CD4-positive, alpha-beta T cell treated with Interleukin-21 for 1 hour (primary cell): ENCODE results near the gene UBE2U.
"Not testable (repeated sequence)": the region's sequence is repeated elsewhere in the genome, so short reads cannot be mapped to it uniquely, and the experiment has no call there.

ENCODE experiments used
- DNase-seq: peaks from one replicate; pipeline ENCODE4 v3.0.0-alpha.2; 2020

Gene UBE2U

DNA sequence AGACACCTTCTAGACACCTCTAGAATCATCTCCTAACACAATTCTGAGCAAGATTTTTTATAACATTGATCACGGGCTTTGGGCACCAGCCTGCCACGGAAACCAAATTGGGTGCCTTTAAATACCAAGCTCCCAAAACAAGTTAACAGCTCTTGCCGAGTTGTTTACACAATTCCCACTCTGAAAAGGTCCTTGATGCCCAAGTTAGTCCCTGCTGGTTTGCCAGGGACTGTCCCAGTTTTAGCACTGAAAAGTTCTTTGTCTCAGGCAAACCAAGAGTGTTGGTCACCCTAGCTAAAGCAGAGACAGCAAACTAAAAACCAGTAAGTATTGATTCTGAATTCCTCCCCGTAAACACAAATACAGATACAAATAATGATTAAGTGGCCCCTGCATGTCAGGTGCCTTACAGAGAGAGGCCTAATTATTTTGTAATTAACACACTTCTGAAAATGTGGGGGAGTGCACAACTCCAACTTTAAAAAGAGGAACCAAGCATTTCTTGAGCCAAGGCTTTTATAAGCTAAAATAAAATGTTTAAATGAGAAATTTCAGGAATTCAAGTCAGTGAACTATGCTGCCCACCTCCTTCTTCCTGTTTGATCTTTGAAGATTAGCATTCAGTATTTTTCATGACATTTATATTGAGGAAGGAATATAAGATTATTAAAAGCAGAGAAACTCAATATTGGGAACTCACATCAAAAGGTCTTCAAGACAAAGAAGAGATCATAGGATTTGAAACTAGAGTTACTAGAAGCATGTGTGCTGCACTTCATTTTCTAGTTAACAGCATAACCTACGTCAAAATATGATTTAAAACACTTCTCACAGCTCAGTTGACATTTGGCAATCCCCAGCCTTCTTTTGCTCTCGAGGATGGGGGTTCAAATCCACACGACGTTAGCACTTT, 9.0 kb upstream of the UBE2U start:
- no peak for DNase-seq

DNA sequence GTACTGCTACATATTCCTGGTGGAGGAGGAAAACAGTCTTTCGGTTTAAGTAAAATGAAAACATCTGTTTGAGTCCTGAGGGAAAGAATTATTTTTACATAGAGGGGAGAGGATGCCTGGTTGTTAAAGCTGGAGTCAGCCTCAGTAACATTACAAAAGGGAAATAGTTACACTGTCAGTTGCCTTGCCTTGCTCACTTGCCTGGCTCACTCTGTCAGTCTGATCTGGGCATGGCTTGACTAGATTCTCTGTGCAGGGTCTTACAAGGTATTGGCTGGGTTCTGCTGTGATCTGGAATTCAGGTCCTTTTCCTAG, 8.4 kb upstream of the UBE2U start:
- no peak for DNase-seq

GRCh38 chr1:64196074-64196870, 7.2 kb upstream of the UBE2U start:
- DNase-seq = no peak

GRCh38 chr1:64197076-64197475, 6.3 kb upstream of the UBE2U start:
- no peak for DNase-seq

DNA sequence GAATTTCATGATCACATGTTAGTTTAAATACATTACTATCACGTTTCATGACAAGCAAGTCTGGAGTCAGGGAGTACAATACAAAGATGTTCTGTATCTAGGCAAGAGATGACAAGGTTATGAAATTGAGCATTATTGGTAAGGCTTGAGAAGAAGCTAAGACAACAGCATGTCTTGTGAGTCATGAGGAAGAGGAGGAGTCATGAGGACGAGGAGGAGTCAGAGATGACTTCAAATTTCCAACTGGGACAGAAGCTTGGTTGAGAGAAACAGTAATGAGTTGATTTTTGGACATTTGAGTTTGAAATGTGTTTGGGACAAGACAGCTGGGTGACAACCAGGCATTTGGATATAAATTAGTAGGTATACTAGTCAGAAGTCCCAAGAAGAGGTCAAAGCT, 4.3 kb upstream of the UBE2U start:
- DNase-seq = no peak

- no peak for DNase-seq
Observed at GRCh38 chr1:64200064-64200463, 3.4 kb upstream of the UBE2U start.

GRCh38 chr1:64209221-64209620, 5.8 kb downstream of the UBE2U start:
- DNase-seq = no peak

DNA sequence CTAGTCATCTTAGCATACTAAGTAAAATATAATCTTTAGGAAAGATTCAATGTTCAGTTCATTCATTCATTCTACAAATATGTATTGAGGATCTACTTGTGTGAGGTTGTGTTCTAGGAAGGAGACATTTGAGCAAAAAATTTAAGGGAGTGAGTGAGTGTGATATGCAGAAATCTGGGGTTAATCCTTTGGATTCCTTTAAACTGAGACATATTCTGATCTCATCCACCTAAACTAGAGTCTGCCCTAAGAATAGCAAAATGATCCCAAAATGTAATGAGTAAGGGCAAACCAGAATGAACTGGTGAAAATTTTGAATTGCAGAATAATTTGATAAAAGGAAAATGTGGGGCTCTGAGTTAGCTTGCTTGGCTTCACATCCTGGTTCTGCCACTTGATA, 8.6 kb downstream of the UBE2U start:
- DNase-seq = no peak

- DNase-seq = no peak
Observed at GRCh38 chr1:64215576-64215975, 12.2 kb downstream of the UBE2U start.

GRCh38 chr1:64220241-64220640, 16.8 kb downstream of the UBE2U start:
- no peak for DNase-seq

DNA sequence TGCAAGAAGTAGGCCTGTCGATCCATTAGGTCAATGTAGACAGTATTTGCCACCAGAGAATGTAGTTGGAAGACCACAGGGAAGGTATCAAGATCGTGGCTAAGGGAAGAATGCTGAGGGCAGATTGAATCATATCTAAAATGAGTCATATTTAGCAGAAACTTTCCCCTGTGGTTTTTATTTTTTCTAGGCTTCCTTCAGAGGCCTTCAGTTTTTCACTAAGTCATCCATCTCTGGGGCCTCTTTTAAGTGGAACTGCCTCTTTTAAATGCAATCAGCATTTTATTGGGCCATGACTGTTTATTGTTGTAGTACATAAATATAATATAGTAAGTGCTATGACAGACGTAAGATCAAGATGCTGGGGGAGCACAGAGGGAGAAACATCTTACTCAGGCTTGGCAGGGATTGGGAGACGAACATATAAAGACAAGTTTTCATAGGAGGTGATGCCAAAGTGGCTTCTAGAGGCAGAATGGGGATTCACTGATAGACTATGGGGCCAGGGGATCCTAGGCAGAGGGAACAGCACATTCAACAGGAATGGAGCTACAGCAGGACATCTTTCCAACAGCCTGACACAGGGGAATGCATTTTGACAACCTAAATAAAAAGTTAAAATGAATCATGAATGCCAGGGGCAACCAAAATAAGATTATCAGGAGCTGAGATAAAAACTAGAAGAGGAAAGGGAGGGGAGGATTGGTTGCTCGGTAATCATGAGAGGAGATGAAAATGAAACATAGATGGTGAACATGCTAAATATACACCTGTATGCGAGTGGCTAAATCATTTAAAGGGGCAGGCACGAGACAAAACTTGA, 20.1 kb downstream of the UBE2U start:
- DNase-seq = no peak

- not testable (repeated sequence) for DNase-seq
Observed at GRCh38 chr1:64224236-64224635, 20.8 kb downstream of the UBE2U start.

- no peak for DNase-seq
Observed at GRCh38 chr1:64228167-64228957, 24.9 kb downstream of the UBE2U start.

- DNase-seq = no peak
Observed at GRCh38 chr1:64229307-64229706, 25.9 kb downstream of the UBE2U start.

DNA sequence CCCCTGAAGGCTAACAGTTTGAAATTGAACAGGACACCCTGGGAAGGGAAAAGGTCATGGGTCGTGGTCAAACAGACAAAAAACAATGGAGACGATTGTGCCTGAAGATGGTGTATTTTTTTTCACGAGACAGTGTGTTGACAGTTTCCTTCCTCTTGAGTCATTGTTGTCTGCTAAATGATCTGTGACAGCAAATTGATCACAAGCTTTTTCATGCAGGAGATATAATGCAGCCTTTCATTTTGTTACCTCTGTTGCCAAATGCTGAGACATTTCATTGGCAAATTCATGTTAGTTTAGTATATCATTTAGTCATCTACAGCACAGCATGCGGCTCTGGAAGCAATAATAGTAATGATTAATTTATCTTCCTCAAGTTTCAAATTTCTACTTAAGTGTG, 27.7 kb downstream of the UBE2U start:
- DNase-seq = no peak

- no peak for DNase-seq
Observed at GRCh38 chr1:64231654-64232053, 28.2 kb downstream of the UBE2U start.

GRCh38 chr1:64234714-64235113, 31.3 kb downstream of the UBE2U start:
- no peak for DNase-seq

DNA sequence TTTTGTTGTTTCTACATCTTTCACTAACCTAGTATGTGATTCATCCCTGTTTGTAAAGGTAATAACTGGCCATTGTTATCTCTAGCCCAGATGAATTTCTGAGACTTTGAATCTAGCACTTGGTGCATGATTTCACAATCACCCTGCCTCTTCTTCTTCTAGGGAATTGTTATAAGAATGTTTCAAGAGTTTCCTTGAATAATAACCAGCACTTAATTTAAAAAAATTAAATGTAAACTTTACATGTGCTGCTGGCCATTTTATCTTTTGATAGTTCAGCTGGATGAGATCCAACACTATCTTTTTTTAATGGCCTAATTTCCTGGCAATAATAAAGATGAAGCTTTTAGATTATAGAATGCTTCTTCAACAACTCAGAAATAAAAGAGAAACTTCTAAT, 31.8 kb downstream of the UBE2U start:
- DNase-seq = no peak

GRCh38 chr1:64235910-64236309, 32.5 kb downstream of the UBE2U start:
- DNase-seq = no peak

DNA sequence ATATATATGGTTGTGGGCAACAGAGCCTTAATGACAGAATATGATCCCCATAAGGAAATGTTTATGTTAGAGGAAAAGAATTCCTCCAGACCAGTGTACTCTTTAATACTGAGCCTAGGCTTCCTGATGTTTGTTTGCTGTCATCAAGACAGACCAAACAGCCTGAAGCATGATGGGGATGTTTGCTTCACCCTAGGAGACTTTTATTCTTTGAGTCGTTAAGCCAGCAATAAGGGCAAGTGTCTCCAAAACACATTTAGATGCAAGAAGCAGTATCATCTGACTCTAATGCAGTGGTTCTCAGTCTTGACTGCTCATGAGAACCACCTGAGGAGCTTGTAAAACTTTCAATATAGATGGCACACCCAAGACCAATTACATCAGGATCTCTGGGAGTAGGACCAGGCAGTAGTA, 33.1 kb downstream of the UBE2U start:
- DNase-seq = no peak

DNA sequence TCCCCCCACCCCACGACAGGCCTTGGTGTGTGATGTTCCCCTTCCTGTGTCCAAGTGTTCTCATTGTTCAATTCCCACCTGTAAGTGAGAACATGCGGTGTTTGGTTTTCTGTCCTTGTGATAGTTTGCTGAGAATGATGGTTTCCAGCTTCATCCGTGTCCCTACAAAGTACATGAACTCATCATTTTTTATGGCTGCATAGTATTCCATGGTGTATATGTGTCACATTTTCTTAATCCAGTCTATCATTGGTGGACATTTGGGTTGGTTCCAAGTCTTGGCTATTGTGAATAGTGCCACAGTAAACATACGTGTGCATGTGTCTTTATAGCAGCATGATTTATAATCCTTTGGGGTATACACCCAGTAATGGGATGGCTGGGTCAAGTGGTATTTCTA, 36.1 kb downstream of the UBE2U start:
- DNase-seq = not testable (repeated sequence)

GRCh38 chr1:64240206-64240605, 36.8 kb downstream of the UBE2U start:
- no peak for DNase-seq

DNA sequence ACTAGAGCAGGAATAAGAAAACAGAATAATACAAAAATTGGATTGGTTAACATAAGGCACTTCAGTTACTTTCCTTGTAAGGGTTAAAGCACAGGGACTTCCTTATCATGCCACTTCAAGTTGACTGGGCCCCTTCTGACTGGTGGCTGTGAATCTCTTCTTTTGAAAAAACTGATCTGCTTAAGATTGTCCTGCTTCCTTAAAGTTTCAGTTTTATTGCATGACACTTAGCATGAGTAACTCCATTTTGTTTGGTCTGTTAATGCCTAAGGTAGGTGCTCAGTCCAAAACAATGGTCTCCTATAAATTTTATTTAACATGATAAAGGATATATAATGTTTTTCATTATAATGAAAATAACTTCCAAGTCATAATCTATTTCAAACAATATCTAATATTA, 37.6 kb downstream of the UBE2U start:
- no peak for DNase-seq
